ENCODE data around the gene ATP5PB.

DNA sequence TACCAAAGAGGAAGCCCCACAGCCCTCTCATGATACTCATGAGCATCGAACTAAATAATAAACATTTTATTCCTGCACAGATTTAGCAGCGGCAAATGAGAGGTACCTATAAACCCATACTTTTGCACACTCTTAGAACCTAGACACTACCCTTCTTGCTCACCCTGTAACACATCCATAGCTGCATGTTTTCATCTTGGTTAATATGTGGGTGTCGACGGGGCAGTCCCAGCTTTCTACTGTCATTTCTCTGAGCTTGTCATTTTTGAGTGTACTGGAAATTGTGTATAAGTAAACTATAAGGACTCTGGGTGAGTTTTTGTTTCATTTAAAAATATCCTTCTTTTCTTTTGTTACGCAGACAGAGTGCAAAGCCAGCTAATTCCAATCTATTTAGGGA lies 47.2 kb upstream of the ATP5PB start:
- TF ChIP-seq, protein P1, sequence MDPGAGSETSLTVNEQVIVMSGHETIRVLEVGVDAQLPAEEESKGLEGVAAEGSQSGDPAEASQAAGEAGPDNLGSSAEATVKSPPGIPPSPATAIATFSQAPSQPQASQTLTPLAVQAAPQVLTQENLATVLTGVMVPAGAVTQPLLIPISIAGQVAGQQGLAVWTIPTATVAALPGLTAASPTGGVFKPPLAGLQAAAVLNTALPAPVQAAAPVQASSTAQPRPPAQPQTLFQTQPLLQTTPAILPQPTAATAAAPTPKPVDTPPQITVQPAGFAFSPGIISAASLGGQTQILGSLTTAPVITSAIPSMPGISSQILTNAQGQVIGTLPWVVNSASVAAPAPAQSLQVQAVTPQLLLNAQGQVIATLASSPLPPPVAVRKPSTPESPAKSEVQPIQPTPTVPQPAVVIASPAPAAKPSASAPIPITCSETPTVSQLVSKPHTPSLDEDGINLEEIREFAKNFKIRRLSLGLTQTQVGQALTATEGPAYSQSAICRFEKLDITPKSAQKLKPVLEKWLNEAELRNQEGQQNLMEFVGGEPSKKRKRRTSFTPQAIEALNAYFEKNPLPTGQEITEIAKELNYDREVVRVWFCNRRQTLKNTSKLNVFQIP (CRISPR knock-in tag; IDR thresholded peaks at IDR 0.05; ENCODE audit: borderline replicate concordance, low read depth): no peak
- TF ChIP-seq, protein P2, sequence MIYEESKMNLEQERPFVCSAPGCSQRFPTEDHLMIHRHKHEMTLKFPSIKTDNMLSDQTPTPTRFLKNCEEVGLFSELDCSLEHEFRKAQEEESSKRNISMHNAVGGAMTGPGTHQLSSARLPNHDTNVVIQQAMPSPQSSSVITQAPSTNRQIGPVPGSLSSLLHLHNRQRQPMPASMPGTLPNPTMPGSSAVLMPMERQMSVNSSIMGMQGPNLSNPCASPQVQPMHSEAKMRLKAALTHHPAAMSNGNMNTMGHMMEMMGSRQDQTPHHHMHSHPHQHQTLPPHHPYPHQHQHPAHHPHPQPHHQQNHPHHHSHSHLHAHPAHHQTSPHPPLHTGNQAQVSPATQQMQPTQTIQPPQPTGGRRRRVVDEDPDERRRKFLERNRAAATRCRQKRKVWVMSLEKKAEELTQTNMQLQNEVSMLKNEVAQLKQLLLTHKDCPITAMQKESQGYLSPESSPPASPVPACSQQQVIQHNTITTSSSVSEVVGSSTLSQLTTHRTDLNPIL (CRISPR knock-in tag; IDR thresholded peaks at IDR 0.05; ENCODE audit: low read depth): no peak
- TF ChIP-seq ZNF8 (CRISPR knock-in tag; IDR thresholded peaks at IDR 0.05) (no peak), TCF4 (CRISPR knock-in tag; IDR thresholded peaks at IDR 0.05; ENCODE audit: borderline replicate concordance) (no peak), GLIS3 (CRISPR knock-in tag; IDR thresholded peaks at IDR 0.05) (no peak), PPARA (CRISPR knock-in tag; IDR thresholded peaks at IDR 0.05; ENCODE audit: borderline replicate concordance) (no peak), ZNF70 (CRISPR knock-in tag; IDR thresholded peaks at IDR 0.05) (no peak), ISL1 (CRISPR knock-in tag; IDR thresholded peaks at IDR 0.05) (no peak), ARNTL (CRISPR knock-in tag; IDR thresholded peaks at IDR 0.05; ENCODE audit: borderline replicate concordance, low read depth) (no peak), ESRRG (CRISPR knock-in tag; IDR thresholded peaks at IDR 0.05) (no peak), ZNF565 (CRISPR knock-in tag; conservative IDR thresholded peaks at IDR 0.05; ENCODE audit: low read depth) (no peak)
- TF ChIP-seq, protein P3, sequence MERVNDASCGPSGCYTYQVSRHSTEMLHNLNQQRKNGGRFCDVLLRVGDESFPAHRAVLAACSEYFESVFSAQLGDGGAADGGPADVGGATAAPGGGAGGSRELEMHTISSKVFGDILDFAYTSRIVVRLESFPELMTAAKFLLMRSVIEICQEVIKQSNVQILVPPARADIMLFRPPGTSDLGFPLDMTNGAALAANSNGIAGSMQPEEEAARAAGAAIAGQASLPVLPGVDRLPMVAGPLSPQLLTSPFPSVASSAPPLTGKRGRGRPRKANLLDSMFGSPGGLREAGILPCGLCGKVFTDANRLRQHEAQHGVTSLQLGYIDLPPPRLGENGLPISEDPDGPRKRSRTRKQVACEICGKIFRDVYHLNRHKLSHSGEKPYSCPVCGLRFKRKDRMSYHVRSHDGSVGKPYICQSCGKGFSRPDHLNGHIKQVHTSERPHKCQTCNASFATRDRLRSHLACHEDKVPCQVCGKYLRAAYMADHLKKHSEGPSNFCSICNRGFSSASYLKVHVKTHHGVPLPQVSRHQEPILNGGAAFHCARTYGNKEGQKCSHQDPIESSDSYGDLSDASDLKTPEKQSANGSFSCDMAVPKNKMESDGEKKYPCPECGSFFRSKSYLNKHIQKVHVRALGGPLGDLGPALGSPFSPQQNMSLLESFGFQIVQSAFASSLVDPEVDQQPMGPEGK (CRISPR knock-in tag; IDR thresholded peaks at IDR 0.05; ENCODE audit: borderline replicate concordance): no peak
- TF ChIP-seq, protein P4, sequence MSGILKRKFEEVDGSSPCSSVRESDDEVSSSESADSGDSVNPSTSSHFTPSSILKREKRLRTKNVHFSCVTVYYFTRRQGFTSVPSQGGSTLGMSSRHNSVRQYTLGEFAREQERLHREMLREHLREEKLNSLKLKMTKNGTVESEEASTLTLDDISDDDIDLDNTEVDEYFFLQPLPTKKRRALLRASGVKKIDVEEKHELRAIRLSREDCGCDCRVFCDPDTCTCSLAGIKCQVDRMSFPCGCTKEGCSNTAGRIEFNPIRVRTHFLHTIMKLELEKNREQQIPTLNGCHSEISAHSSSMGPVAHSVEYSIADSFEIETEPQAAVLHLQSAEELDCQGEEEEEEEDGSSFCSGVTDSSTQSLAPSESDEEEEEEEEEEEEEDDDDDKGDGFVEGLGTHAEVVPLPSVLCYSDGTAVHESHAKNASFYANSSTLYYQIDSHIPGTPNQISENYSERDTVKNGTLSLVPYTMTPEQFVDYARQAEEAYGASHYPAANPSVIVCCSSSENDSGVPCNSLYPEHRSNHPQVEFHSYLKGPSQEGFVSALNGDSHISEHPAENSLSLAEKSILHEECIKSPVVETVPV (CRISPR knock-in tag; IDR thresholded peaks at IDR 0.05): no peak
- TF ChIP-seq, protein P5, sequence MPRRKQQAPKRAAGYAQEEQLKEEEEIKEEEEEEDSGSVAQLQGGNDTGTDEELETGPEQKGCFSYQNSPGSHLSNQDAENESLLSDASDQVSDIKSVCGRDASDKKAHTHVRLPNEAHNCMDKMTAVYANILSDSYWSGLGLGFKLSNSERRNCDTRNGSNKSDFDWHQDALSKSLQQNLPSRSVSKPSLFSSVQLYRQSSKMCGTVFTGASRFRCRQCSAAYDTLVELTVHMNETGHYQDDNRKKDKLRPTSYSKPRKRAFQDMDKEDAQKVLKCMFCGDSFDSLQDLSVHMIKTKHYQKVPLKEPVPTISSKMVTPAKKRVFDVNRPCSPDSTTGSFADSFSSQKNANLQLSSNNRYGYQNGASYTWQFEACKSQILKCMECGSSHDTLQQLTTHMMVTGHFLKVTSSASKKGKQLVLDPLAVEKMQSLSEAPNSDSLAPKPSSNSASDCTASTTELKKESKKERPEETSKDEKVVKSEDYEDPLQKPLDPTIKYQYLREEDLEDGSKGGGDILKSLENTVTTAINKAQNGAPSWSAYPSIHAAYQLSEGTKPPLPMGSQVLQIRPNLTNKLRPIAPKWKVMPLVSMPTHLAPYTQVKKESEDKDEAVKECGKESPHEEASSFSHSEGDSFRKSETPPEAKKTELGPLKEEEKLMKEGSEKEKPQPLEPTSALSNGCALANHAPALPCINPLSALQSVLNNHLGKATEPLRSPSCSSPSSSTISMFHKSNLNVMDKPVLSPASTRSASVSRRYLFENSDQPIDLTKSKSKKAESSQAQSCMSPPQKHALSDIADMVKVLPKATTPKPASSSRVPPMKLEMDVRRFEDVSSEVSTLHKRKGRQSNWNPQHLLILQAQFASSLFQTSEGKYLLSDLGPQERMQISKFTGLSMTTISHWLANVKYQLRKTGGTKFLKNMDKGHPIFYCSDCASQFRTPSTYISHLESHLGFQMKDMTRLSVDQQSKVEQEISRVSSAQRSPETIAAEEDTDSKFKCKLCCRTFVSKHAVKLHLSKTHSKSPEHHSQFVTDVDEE (CRISPR knock-in tag; IDR thresholded peaks at IDR 0.05): no peak
